ENCODE results near the gene TSFM. TPM values are rescaled to one million over a fixed set of nuclear protein-coding genes. Genes with fewer than 3 reads are reported as not detected.

Gene TSFM
- total and polyA plus RNA-seq, 7 donors = 31.5 to 74.3 (median 52.1) TPM

GRCh38 chr12:57775563-57776246 is 6.9 kb upstream of the TSFM start:
- Histone ChIP-seq H3K9me3 (no peaks in the 10 kb centered on the region), H3K4me1 (peaks cover 6% of the 10 kb centered on the region), H3K27me3 (ENCODE audit: insufficient read depth in 3 of 3, low read length in 2 of 3) (no peaks in the 10 kb centered on the region), H3K4me3 (no peak overlapping the region), H3K27ac (no peak overlapping the region), H3K36me3 (ENCODE audit: insufficient read depth in 1 of 2, low read depth in 1 of 2) (peaks cover 0 to 21% of the 10 kb centered on the region in 2 donors)
- 74 to 86% (median 81%) methylated on average over 4 of the region's 4 CpGs for WGBS, 3 donors
- DNase-seq (no peak), ATAC-seq (no peak)
- no peak for TF ChIP-seq CTCF (IDR thresholded peaks at IDR 0.05)
- intact Hi-C loops (cut with DNase I) = no loop called here

DNA sequence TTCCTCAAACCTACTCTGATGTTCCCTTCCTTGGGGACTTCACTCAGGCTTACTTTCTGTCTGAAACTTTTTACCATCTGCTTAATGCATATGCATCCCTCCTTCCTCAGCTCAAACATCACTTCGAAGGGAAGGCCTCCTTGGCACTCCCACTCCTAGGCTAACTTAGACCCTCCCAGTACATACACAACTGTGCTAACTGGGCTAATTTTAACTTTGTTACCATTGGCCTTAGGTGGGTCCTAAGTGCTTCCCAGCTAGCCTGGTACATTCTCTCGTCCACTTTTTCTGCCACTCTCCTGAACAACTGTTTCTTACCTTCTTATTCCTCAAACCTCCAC is 6.4 kb upstream of the TSFM start:
- intact Hi-C loops (cut with DNase I) = no loop called here
- TF ChIP-seq CTCF (IDR thresholded peaks at IDR 0.05) = no peak

DNA sequence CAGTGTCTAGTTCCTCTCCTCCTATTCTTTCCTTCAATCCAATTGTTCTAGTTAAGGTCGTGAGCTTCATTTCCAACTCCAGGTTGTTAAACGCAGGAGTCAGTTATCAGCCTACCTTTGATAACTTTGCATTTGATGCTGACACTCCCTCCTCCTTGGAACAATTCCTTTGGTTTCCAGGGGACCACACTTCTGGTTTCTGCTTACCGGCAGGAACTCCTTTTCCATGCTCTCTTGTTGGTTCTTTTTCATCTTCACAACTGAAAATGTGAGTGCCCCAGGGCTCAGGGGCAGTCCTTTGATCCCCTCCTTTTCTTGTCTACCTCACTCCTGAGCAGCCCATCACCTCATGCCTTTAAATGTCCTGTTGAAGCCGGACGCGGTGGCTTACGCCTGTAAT is 5.2 kb upstream of the TSFM start:
- ATAC-seq (no peak), DNase-seq (no peak)
- TF ChIP-seq CTCF (IDR thresholded peaks at IDR 0.05) = no peak
- Histone ChIP-seq H3K9me3 (no peaks in the 10 kb centered on the region), H3K4me3 (no peak overlapping the region), H3K27me3 (ENCODE audit: insufficient read depth in 3 of 3, low read length in 2 of 3) (no peaks in the 10 kb centered on the region), H3K4me1 (peaks cover 3% of the 10 kb centered on the region), H3K36me3 (ENCODE audit: insufficient read depth in 1 of 2, low read depth in 1 of 2) (peaks cover 0 to 22% of the 10 kb centered on the region in 2 donors), H3K27ac (no peak overlapping the region)
- intact Hi-C loops (cut with DNase I) = no loop called here
- WGBS, 3 donors = 84 to 89% (median 85%) methylated on average over 7 of the region's 7 CpGs

More for the DNA sequence above, 6.4 kb upstream of the TSFM start:
- peaks cover 0 to 22% of the 10 kb centered on the region in 2 donors for H3K36me3 ChIP-seq (ENCODE audit: insufficient read depth in 1 of 2, low read depth in 1 of 2)
- no peak overlapping the region for H3K4me3 ChIP-seq
- DNase-seq (no peak), ATAC-seq (no peak)
- no peaks in the 10 kb centered on the region for H3K27me3 ChIP-seq (ENCODE audit: insufficient read depth in 3 of 3, low read length in 2 of 3)
- peaks cover 2% of the 10 kb centered on the region for H3K4me1 ChIP-seq
- H3K27ac ChIP-seq = no peak overlapping the region
- WGBS, 3 donors = 83 to 92% (median 90%) methylated on average over 2 of the region's 2 CpGs
- no peaks in the 10 kb centered on the region for H3K9me3 ChIP-seq

GRCh38 chr12:57777911-57778310 is 4.7 kb upstream of the TSFM start:
- 93 to 96% (median 93%) methylated on average over 7 of the region's 7 CpGs for WGBS, 3 donors
- no peak overlapping the region for H3K27ac ChIP-seq
- no peaks in the 10 kb centered on the region for H3K9me3 ChIP-seq
- TF ChIP-seq CTCF (IDR thresholded peaks at IDR 0.05) = no peak
- H3K4me1 ChIP-seq = peaks cover 3% of the 10 kb centered on the region
- no peak for DNase-seq
- H3K4me3 ChIP-seq = no peak overlapping the region
- H3K36me3 ChIP-seq (ENCODE audit: insufficient read depth in 1 of 2, low read depth in 1 of 2) = peaks cover 0 to 22% of the 10 kb centered on the region in 2 donors
- intact Hi-C loops (cut with DNase I) = no loop called here
- ATAC-seq = no peak
- H3K27me3 ChIP-seq (ENCODE audit: insufficient read depth in 3 of 3, low read length in 2 of 3) = no peaks in the 10 kb centered on the region

DNA sequence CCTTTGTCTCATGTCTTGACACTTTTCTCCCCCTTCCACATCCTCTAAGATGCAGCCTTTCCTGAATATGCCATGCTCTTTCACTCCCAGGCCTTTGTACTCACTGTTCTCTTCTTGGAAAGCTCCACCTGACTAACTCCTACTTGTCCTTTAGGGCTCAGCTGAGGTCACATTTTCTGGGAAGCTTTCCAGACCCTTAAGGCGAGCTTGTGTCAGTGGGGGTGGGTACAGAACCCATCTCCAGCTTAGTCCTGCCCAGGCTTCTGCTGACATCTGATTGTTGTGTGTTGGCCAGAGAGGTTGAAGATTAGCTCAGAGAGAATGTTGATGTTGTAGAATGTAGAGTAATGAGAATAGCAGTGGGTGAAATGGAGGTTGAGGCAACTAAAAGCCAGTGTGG is 2.9 kb upstream of the TSFM start:
- DNase-seq = no peak
- Histone ChIP-seq H3K27ac (no peak overlapping the region), H3K27me3 (ENCODE audit: insufficient read depth in 3 of 3, low read length in 2 of 3) (no peaks in the 10 kb centered on the region), H3K9me3 (no peaks in the 10 kb centered on the region), H3K36me3 (ENCODE audit: insufficient read depth in 1 of 2, low read depth in 1 of 2) (peaks cover 0 to 32% of the 10 kb centered on the region in 2 donors), H3K4me1 (peaks cover 17% of the 10 kb centered on the region), H3K4me3 (no peak overlapping the region)
- intact Hi-C loops (cut with DNase I) = no loop called here
- TF ChIP-seq CTCF (IDR thresholded peaks at IDR 0.05) = no peak
- 32 to 68% (median 40%) methylated on average over 1 of the region's 1 CpG for WGBS, 3 donors
- ATAC-seq = no peak
